T-helper 2 cell treated with Interferon-gamma antibody and Interleukin-4, amounts not matched to agents 5 μg/mL and 100 μg/mL, for 36 hours (primary cell): ENCODE data around the gene FOXP2.
"Not testable (repeated sequence)": the region's sequence is repeated elsewhere in the genome, so short reads cannot be mapped to it uniquely, and the experiment has no call there.

Experiments used
- DNase-seq: peaks from one replicate; pipeline ENCODE4 v3.0.0; 2021; ENCODE audit warnings: low spot score
- H3K27ac Mint-ChIP-seq: one replicate; pipeline ENCODE4 v1.8.0; 2021; ENCODE audit warnings: mild to moderate bottlenecking, mixed read lengths
- H3K27me3 Mint-ChIP-seq: one replicate; pipeline ENCODE4 v1.8.0; 2021; ENCODE audit warnings: low read depth, mixed read lengths
- H3K36me3 Mint-ChIP-seq: one replicate; pipeline ENCODE4 v1.8.0; 2021; ENCODE audit warnings: low read depth, mixed read lengths
- H3K4me1 Mint-ChIP-seq: one replicate; pipeline ENCODE4 v1.8.0; 2021; ENCODE audit warnings: low read depth, mixed read lengths
- H3K4me3 Mint-ChIP-seq: one replicate; pipeline ENCODE4 v1.8.0; 2022; ENCODE audit warnings: mild to moderate bottlenecking, moderate library complexity, mixed read lengths
- H3K9me3 Mint-ChIP-seq: one replicate; pipeline ENCODE4 v1.8.0; 2021; ENCODE audit warnings: mixed read lengths

The FOXP2 gene

GRCh38 chr7:114502454-114503254, 88.0 kb downstream of the FOXP2 start:
- no peak for DNase-seq
- Mint-ChIP-seq H3K36me3 (no peaks in the 10 kb centered on the region), H3K4me3 (no peak overlapping the region), H3K9me3 (no peaks in the 10 kb centered on the region), H3K27ac (no peak overlapping the region), H3K4me1 (no peaks in the 10 kb centered on the region), H3K27me3 (no peaks in the 10 kb centered on the region)

- H3K4me1 Mint-ChIP-seq = no peaks in the 10 kb centered on the region
- H3K27me3 Mint-ChIP-seq = no peaks in the 10 kb centered on the region
- no peaks in the 10 kb centered on the region for H3K36me3 Mint-ChIP-seq
- H3K27ac Mint-ChIP-seq = no peak overlapping the region
- no peaks in the 10 kb centered on the region for H3K9me3 Mint-ChIP-seq
- DNase-seq = no peak
- H3K4me3 Mint-ChIP-seq = no peak overlapping the region
These were observed 90.0 kb downstream of the FOXP2 start for GRCh38 chr7:114504586-114504985.

- Mint-ChIP-seq H3K27me3 (no peaks in the 10 kb centered on the region), H3K9me3 (no peaks in the 10 kb centered on the region), H3K4me1 (no peaks in the 10 kb centered on the region), H3K4me3 (no peak overlapping the region), H3K36me3 (no peaks in the 10 kb centered on the region), H3K27ac (no peak overlapping the region)
- DNase-seq = no peak
These were observed 92.8 kb downstream of the FOXP2 start for GRCh38 chr7:114507381-114507780.

GRCh38 chr7:114508086-114508485, 93.5 kb downstream of the FOXP2 start:
- Mint-ChIP-seq H3K4me1 (no peaks in the 10 kb centered on the region), H3K36me3 (no peaks in the 10 kb centered on the region), H3K27me3 (no peaks in the 10 kb centered on the region), H3K27ac (no peak overlapping the region), H3K4me3 (no peak overlapping the region), H3K9me3 (no peaks in the 10 kb centered on the region)
- DNase-seq = no peak

- not testable (repeated sequence) for DNase-seq, H3K9me3 Mint-ChIP-seq, H3K4me3 Mint-ChIP-seq, H3K4me1 Mint-ChIP-seq, H3K27ac Mint-ChIP-seq, H3K27me3 Mint-ChIP-seq, H3K36me3 Mint-ChIP-seq
These were observed 96.2 kb downstream of the FOXP2 start for GRCh38 chr7:114510824-114511223.

GRCh38 chr7:114519240-114519639, 104.6 kb downstream of the FOXP2 start:
- no peaks in the 10 kb centered on the region for H3K36me3 Mint-ChIP-seq
- no peak overlapping the region for H3K27ac Mint-ChIP-seq
- no peaks in the 10 kb centered on the region for H3K4me1 Mint-ChIP-seq
- no peaks in the 10 kb centered on the region for H3K9me3 Mint-ChIP-seq
- H3K27me3 Mint-ChIP-seq = no peaks in the 10 kb centered on the region
- H3K4me3 Mint-ChIP-seq = no peak overlapping the region
- no peak for DNase-seq

- Mint-ChIP-seq H3K27ac (no peak overlapping the region), H3K4me3 (no peak overlapping the region), H3K36me3 (no peaks in the 10 kb centered on the region), H3K27me3 (no peaks in the 10 kb centered on the region), H3K4me1 (no peaks in the 10 kb centered on the region), H3K9me3 (no peaks in the 10 kb centered on the region)
- no peak for DNase-seq
These were observed 107.5 kb downstream of the FOXP2 start for GRCh38 chr7:114522081-114522480.

GRCh38 chr7:114527589-114527988, 113.0 kb downstream of the FOXP2 start:
- H3K4me1 Mint-ChIP-seq = no peaks in the 10 kb centered on the region
- H3K4me3 Mint-ChIP-seq = no peak overlapping the region
- H3K9me3 Mint-ChIP-seq = no peaks in the 10 kb centered on the region
- H3K27ac Mint-ChIP-seq = no peak overlapping the region
- no peak for DNase-seq
- H3K27me3 Mint-ChIP-seq = no peaks in the 10 kb centered on the region
- H3K36me3 Mint-ChIP-seq = no peaks in the 10 kb centered on the region

GRCh38 chr7:114530057-114530611, 115.5 kb downstream of the FOXP2 start:
- Mint-ChIP-seq H3K9me3 (no peaks in the 10 kb centered on the region), H3K27ac (no peak overlapping the region), H3K4me3 (no peak overlapping the region), H3K4me1 (no peaks in the 10 kb centered on the region), H3K27me3 (no peaks in the 10 kb centered on the region), H3K36me3 (no peaks in the 10 kb centered on the region)
- DNase-seq = no peak

- no peak for DNase-seq
- Mint-ChIP-seq H3K36me3 (no peaks in the 10 kb centered on the region), H3K27ac (no peak overlapping the region), H3K4me3 (no peak overlapping the region), H3K27me3 (no peaks in the 10 kb centered on the region), H3K9me3 (no peaks in the 10 kb centered on the region), H3K4me1 (no peaks in the 10 kb centered on the region)
These were observed 116.7 kb downstream of the FOXP2 start for GRCh38 chr7:114531326-114531725.

- Mint-ChIP-seq H3K27me3 (no peaks in the 10 kb centered on the region), H3K9me3 (no peaks in the 10 kb centered on the region), H3K4me1 (no peaks in the 10 kb centered on the region), H3K36me3 (no peaks in the 10 kb centered on the region), H3K4me3 (no peak overlapping the region), H3K27ac (no peak overlapping the region)
- DNase-seq = no peak
These were observed 118.5 kb downstream of the FOXP2 start for GRCh38 chr7:114533131-114533530.

- H3K27ac Mint-ChIP-seq = no peak overlapping the region
- DNase-seq = no peak
- H3K36me3 Mint-ChIP-seq = no peaks in the 10 kb centered on the region
- no peak overlapping the region for H3K4me3 Mint-ChIP-seq
- H3K4me1 Mint-ChIP-seq = no peaks in the 10 kb centered on the region
- no peaks in the 10 kb centered on the region for H3K9me3 Mint-ChIP-seq
- no peaks in the 10 kb centered on the region for H3K27me3 Mint-ChIP-seq
These were observed 120.3 kb downstream of the FOXP2 start for GRCh38 chr7:114534953-114535352.

GRCh38 chr7:114539575-114539974, 125.0 kb downstream of the FOXP2 start:
- H3K9me3 Mint-ChIP-seq = no peaks in the 10 kb centered on the region
- no peak for DNase-seq
- H3K36me3 Mint-ChIP-seq = no peaks in the 10 kb centered on the region
- H3K27me3 Mint-ChIP-seq = peaks cover 3% of the 10 kb centered on the region
- no peak overlapping the region for H3K4me3 Mint-ChIP-seq
- H3K27ac Mint-ChIP-seq = no peak overlapping the region
- no peaks in the 10 kb centered on the region for H3K4me1 Mint-ChIP-seq

GRCh38 chr7:114540291-114540690, 125.7 kb downstream of the FOXP2 start:
- H3K9me3 Mint-ChIP-seq = no peaks in the 10 kb centered on the region
- H3K4me3 Mint-ChIP-seq = no peak overlapping the region
- peaks cover 3% of the 10 kb centered on the region for H3K27me3 Mint-ChIP-seq
- H3K4me1 Mint-ChIP-seq = no peaks in the 10 kb centered on the region
- no peaks in the 10 kb centered on the region for H3K36me3 Mint-ChIP-seq
- H3K27ac Mint-ChIP-seq = no peak overlapping the region
- no peak for DNase-seq

- H3K27ac Mint-ChIP-seq, H3K36me3 Mint-ChIP-seq, H3K4me3 Mint-ChIP-seq, H3K27me3 Mint-ChIP-seq, H3K4me1 Mint-ChIP-seq, H3K9me3 Mint-ChIP-seq, DNase-seq: not testable (repeated sequence)
These were observed 132.7 kb downstream of the FOXP2 start for GRCh38 chr7:114547346-114547745.
